GM12865 (cell line): ENCODE results near the gene STYK1.

Experiments
- DNase-seq: peaks from one replicate; pipeline ENCODE4 v3.0.0; 2010; ENCODE audit warnings: low read depth
- H3K4me3 ChIP-seq: 2 replicates; pipeline ENCODE4 v1.5.1; 2011; ENCODE audit warnings: mild to moderate bottlenecking, low read depth, low read length, control low read depth
- CTCF ChIP-seq: IDR thresholded peaks from 2 replicates; pipeline ENCODE4 v1.5.1; 2011; ENCODE audit warnings: low read length, control low read depth, low read depth, inconsistent platforms; ENCODE audit not compliant: insufficient read depth; ENCODE audit errors: missing control alignments

The STYK1 gene

GRCh38 chr12:10571141-10571540 is 102.7 kb downstream of the STYK1 start:
- DNase-seq, result no peak
- no peak overlapping the region for H3K4me3 ChIP-seq
- no peak for TF ChIP-seq CTCF
